Measurements from ENCODE around the gene PTGES3. TPM values are rescaled to one million over a fixed set of nuclear protein-coding genes. Genes with fewer than 3 reads are reported as not detected.

PTGES3 gene
- total RNA-seq, 4 donors from 2014 or later: 57.0 to 73.7 (median 62.3) TPM

GRCh38 chr12:56721216-56721615 is 33.1 kb upstream of the PTGES3 start:
- TF ChIP-seq, protein P1, sequence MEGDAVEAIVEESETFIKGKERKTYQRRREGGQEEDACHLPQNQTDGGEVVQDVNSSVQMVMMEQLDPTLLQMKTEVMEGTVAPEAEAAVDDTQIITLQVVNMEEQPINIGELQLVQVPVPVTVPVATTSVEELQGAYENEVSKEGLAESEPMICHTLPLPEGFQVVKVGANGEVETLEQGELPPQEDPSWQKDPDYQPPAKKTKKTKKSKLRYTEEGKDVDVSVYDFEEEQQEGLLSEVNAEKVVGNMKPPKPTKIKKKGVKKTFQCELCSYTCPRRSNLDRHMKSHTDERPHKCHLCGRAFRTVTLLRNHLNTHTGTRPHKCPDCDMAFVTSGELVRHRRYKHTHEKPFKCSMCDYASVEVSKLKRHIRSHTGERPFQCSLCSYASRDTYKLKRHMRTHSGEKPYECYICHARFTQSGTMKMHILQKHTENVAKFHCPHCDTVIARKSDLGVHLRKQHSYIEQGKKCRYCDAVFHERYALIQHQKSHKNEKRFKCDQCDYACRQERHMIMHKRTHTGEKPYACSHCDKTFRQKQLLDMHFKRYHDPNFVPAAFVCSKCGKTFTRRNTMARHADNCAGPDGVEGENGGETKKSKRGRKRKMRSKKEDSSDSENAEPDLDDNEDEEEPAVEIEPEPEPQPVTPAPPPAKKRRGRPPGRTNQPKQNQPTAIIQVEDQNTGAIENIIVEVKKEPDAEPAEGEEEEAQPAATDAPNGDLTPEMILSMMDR (IDR thresholded peaks at IDR 0.05): no peak
- no peak for TF ChIP-seq POLR2A (IDR thresholded peaks at IDR 0.05)
- intact Hi-C loops (cut with DNase I; ENCODE audit: low total_unique reads): loop anchor here (10.0 kb wide), 1 partner anchor 76 kb away; the partner anchor contains the start of gene ATP5F1B
- WGBS, 2 donors: 41 to 45% methylated on average over 2 of the region's 2 CpGs
- no peak overlapping the region for H3K4me3 ChIP-seq (ENCODE audit: low read depth, poor library complexity, severe bottlenecking)
- DNase-seq (ENCODE audit: low spot score in 2 of 2): peak in 1 of 2 donors; percentile 50

- no peak for TF ChIP-seq POLR2A (IDR thresholded peaks at IDR 0.05)
- TF ChIP-seq, protein P1 (IDR thresholded peaks at IDR 0.05): no peak
- DNase-seq (ENCODE audit: low spot score in 2 of 2): peak in 1 of 2 donors; percentile 66
- 74 to 93% methylated on average over 1 of the region's 1 CpG for WGBS, 2 donors
- H3K4me3 ChIP-seq (ENCODE audit: low read depth, poor library complexity, severe bottlenecking): no peak overlapping the region
- intact Hi-C loops (cut with DNase I; ENCODE audit: low total_unique reads): loop anchor here (10.0 kb wide), 1 partner anchor 76 kb away; the partner anchor contains the start of gene ATP5F1B
Observed at GRCh38 chr12:56720731-56721151, 32.7 kb upstream of the PTGES3 start.

DNA sequence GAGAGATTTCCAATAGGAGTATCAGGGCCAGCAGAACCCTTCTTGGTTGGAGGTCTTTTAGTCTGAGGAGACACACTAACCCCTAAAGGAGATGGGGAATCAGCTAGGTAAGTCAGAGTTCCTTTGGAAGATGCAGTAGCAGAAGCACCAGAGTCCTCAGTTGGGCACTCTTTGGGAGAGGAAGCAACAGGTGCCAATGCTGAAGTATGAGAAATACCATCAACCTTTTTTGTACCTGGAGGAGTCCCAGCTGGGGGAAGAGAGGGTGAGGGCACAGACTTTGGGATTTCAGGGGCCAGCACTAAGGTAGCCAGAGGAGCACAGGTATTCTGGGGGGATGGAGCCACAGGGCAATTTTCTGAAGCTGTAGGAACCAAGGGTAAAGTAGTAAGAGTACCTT is 31.0 kb upstream of the PTGES3 start:
- intact Hi-C loops (cut with DNase I; ENCODE audit: low total_unique reads): no loop called here
- no peak overlapping the region for H3K4me3 ChIP-seq (ENCODE audit: low read depth, poor library complexity, severe bottlenecking)
- TF ChIP-seq POLR2A (IDR thresholded peaks at IDR 0.05): no peak
- TF ChIP-seq, protein P1 (IDR thresholded peaks at IDR 0.05): no peak
- no peak for DNase-seq (ENCODE audit: low spot score in 2 of 2)

GRCh38 chr12:56718636-56719035 is 30.6 kb upstream of the PTGES3 start:
- intact Hi-C loops (cut with DNase I; ENCODE audit: low total_unique reads): no loop called here
- 38 to 47% methylated on average over 4 of the region's 4 CpGs for WGBS, 2 donors
- H3K4me3 ChIP-seq (ENCODE audit: low read depth, poor library complexity, severe bottlenecking): no peak overlapping the region
- DNase-seq (ENCODE audit: low spot score in 2 of 2): peak in 1 of 2 donors; percentile 15
- TF ChIP-seq, protein P1 (IDR thresholded peaks at IDR 0.05): no peak
- TF ChIP-seq POLR2A (IDR thresholded peaks at IDR 0.05): no peak

- TF ChIP-seq, protein P1 (IDR thresholded peaks at IDR 0.05): no peak
- TF ChIP-seq POLR2A (IDR thresholded peaks at IDR 0.05): no peak
- intact Hi-C loops (cut with DNase I; ENCODE audit: low total_unique reads): no loop called here
- no peak overlapping the region for H3K4me3 ChIP-seq (ENCODE audit: low read depth, poor library complexity, severe bottlenecking)
- DNase-seq (ENCODE audit: low spot score in 2 of 2): peak in 1 of 2 donors; percentile 36
- 80% methylated on average over 1 of the region's 1 CpG; no CpG with 5 or more reads in 1 of the 2 donors for WGBS, 2 donors
Observed at GRCh38 chr12:56718149-56718548, 30.1 kb upstream of the PTGES3 start.

All from lower leg skin (tissue), 4 donors.